IMR-90 (cell line): ENCODE measurements around the gene CCDC97. TPM values are rescaled to one million over a fixed set of nuclear protein-coding genes. Genes with fewer than 3 reads are reported as not detected.
A peak's percentile ranks its signal among the peaks of the same experiment; 100 is the strongest.

ENCODE experiments used
- ATAC-seq: fragments of 200-7000 bp; cut with Tn5 transposase; 2 replicates; pipeline ENCODE4 v1.9.1; 2020; ENCODE audit warnings: low read depth, mild to moderate bottlenecking, moderate library complexity
- BruUV-seq: library from RNA; stranded (reverse); fragments of 400-500 nt; replicated peaks from 2 replicates; lab custom pipeline; 2021; lab: Mats Ljungman, UMichigan
- CTCF ChIA-PET: fragments of 300-600 bp; formaldehyde crosslinking; extraction: SDS; loops from one replicate; lab custom pipeline; 2021; ENCODE audit warnings: antibody characterized with exemption; lab: Yijun Ruan, JAX
- POLR2A ChIA-PET: fragments of 300-600 bp; sonication (Branson Sonifier 250); formaldehyde crosslinking; loops from one replicate; lab custom pipeline; 2022; ENCODE audit warnings: antibody characterized with exemption; ENCODE audit not compliant: unreplicated experiment; lab: Charles Lee
- DNase-seq: peaks from one replicate; pipeline ENCODE4 v3.0.0; 2013
- H2AFZ ChIP-seq: replicated peaks from 2 replicates; pipeline ENCODE3; 2013; ENCODE audit warnings: low read length, mild to moderate bottlenecking; ENCODE audit not compliant: poor library complexity
- H2AK5ac ChIP-seq: 2 replicates; pipeline ENCODE4 v1.6.1; 2013; ENCODE audit warnings: low read depth, low read length, inconsistent platforms
- H2AK9ac ChIP-seq: replicated peaks from 2 replicates; pipeline ENCODE3; 2013; ENCODE audit warnings: mild to moderate bottlenecking, low read depth, low read length, moderate library complexity; ENCODE audit not compliant: poor library complexity
- H2BK120ac ChIP-seq: 2 replicates; pipeline ENCODE4 v1.6.1; 2013; ENCODE audit warnings: low read depth, low read length, inconsistent platforms
- H2BK15ac ChIP-seq: 3 replicates; pipeline ENCODE4 v1.6.1; 2013; ENCODE audit warnings: low read depth, low read length, inconsistent platforms
- H2BK20ac ChIP-seq: 2 replicates; pipeline ENCODE4 v1.6.1; 2013; ENCODE audit warnings: low read depth, mild to moderate bottlenecking, inconsistent platforms, low read length, moderate library complexity
- H2BK5ac ChIP-seq: 2 replicates; pipeline ENCODE4 v1.6.1; 2013; ENCODE audit warnings: mild to moderate bottlenecking, low read depth, low read length, inconsistent platforms; ENCODE audit not compliant: poor library complexity, severe bottlenecking
- H3K14ac ChIP-seq: replicated peaks from 2 replicates; pipeline ENCODE4 v1.6.1; 2013; ENCODE audit warnings: low read depth, low read length, inconsistent platforms
- H3K18ac ChIP-seq: 2 replicates; pipeline ENCODE4 v1.6.1; 2013; ENCODE audit warnings: low read depth, low read length, control low read depth
- H3K23ac ChIP-seq: 2 replicates; pipeline ENCODE4 v1.6.1; 2013; ENCODE audit warnings: low read depth, low read length, inconsistent platforms
- H3K27ac ChIP-seq: 2 replicates; pipeline ENCODE4 v1.5.1; 2013; ENCODE audit warnings: mild to moderate bottlenecking, control low read depth, low read length; ENCODE audit not compliant: insufficient read depth
- H3K27me3 ChIP-seq: 2 replicates; pipeline ENCODE4 v1.6.1; 2013; ENCODE audit warnings: low read length; ENCODE audit not compliant: control insufficient read depth, insufficient read depth
- H3K36me3 ChIP-seq: 2 replicates; pipeline ENCODE4 v1.6.1; 2013; ENCODE audit warnings: low read length, mixed read lengths; ENCODE audit not compliant: control insufficient read depth, insufficient read depth
- H3K4ac ChIP-seq: 2 replicates; pipeline ENCODE4 v1.6.1; 2013; ENCODE audit warnings: low read depth, low read length, inconsistent platforms
- H3K4me1 ChIP-seq: 2 replicates; pipeline ENCODE4 v1.6.1; 2013; ENCODE audit warnings: low read length, mixed read lengths; ENCODE audit not compliant: control insufficient read depth, insufficient read depth
- H3K4me2 ChIP-seq: 2 replicates; pipeline ENCODE4 v1.6.1; 2013; ENCODE audit warnings: low read depth, mild to moderate bottlenecking, control low read depth, low read length, moderate library complexity
- H3K4me3 ChIP-seq: 2 replicates; pipeline ENCODE4 v1.5.1; 2013; ENCODE audit warnings: low read depth, mild to moderate bottlenecking, control low read depth, low read length, moderate library complexity; ENCODE audit not compliant: insufficient read depth
- H3K56ac ChIP-seq: 2 replicates; pipeline ENCODE4 v1.6.1; 2013; ENCODE audit warnings: low read length, inconsistent platforms; ENCODE audit not compliant: insufficient read depth; ENCODE audit errors: extremely low read depth
- H3K79me1 ChIP-seq, 2 experiments: 2 replicates each; pipeline ENCODE4 v1.6.1; 2013; ENCODE audit warnings: low read length in 2 of 2, inconsistent platforms in 1 of 2, low read depth in 1 of 2
- H3K9ac ChIP-seq: 2 replicates; pipeline ENCODE4 v1.6.1; 2013; ENCODE audit warnings: low read depth, low read length, control low read depth
- H3K9me1 ChIP-seq: 2 replicates; pipeline ENCODE4 v1.6.1; 2013; ENCODE audit warnings: low read length, inconsistent platforms; ENCODE audit not compliant: insufficient read depth
- H3K9me3 ChIP-seq: 2 replicates; pipeline ENCODE4 v1.6.1; 2013; ENCODE audit warnings: low read length; ENCODE audit not compliant: control insufficient read depth, insufficient read depth
- H4K20me1 ChIP-seq: 2 replicates; pipeline ENCODE4 v1.6.1; 2013; ENCODE audit warnings: low read length, inconsistent platforms; ENCODE audit not compliant: insufficient read depth
- H4K5ac ChIP-seq: 2 replicates; pipeline ENCODE4 v1.6.1; 2013; ENCODE audit warnings: mild to moderate bottlenecking, low read depth, low read length, control low read depth
- H4K8ac ChIP-seq, 2 experiments: 2 replicates each; pipeline ENCODE4 v1.6.1; 2013; ENCODE audit warnings: low read depth in 2 of 2, low read length in 2 of 2, control low read depth in 1 of 2, inconsistent platforms in 1 of 2
- H4K91ac ChIP-seq: 2 replicates; pipeline ENCODE4 v1.6.1; 2013; ENCODE audit warnings: low read depth, low read length, inconsistent platforms; ENCODE audit not compliant: insufficient read depth
- CHD1 ChIP-seq: IDR thresholded peaks from 2 replicates; pipeline ENCODE4 v1.6.1; 2012; ENCODE audit warnings: low read depth, low read length, improper control_type of control experiment
- FOS ChIP-seq: fragments of 150-350 bp; IDR thresholded peaks from 2 replicates; pipeline ENCODE4 v1.6.1; 2016; ENCODE audit warnings: low read depth, low read length
- MAFK ChIP-seq: IDR thresholded peaks from 2 replicates; pipeline ENCODE4 v1.6.1; 2012; ENCODE audit warnings: low read depth, low read length, improper control_type of control experiment
- MAZ ChIP-seq: IDR thresholded peaks from 2 replicates; pipeline ENCODE4 v1.6.1; 2012; ENCODE audit warnings: low read depth, mild to moderate bottlenecking, low read length, improper control_type of control experiment, moderate library complexity, borderline replicate concordance
- MXI1 ChIP-seq: IDR thresholded peaks from 2 replicates; pipeline ENCODE4 v1.6.1; 2012; ENCODE audit warnings: low read depth, mild to moderate bottlenecking, low read length, moderate library complexity, borderline replicate concordance
- NFE2L2 ChIP-seq: fragments of 150-350 bp; IDR thresholded peaks from 2 replicates; pipeline ENCODE4 v1.6.1; 2016; ENCODE audit warnings: low read depth, mild to moderate bottlenecking, low read length
- POLR2A ChIP-seq: IDR thresholded peaks from 2 replicates; pipeline ENCODE4 v1.6.1; 2012; ENCODE audit warnings: mild to moderate bottlenecking, low read depth, low read length
- RAD21 ChIP-seq: IDR thresholded peaks from 2 replicates; pipeline ENCODE4 v1.6.1; 2012; ENCODE audit warnings: low read length, improper control_type of control experiment
- RCOR1 ChIP-seq: IDR thresholded peaks from 2 replicates; pipeline ENCODE4 v1.6.1; 2012; ENCODE audit warnings: mild to moderate bottlenecking, low read length, improper control_type of control experiment; ENCODE audit not compliant: insufficient replicate concordance
- RFX5 ChIP-seq: IDR thresholded peaks from 2 replicates; pipeline ENCODE4 v1.8.0; 2012; ENCODE audit warnings: low read depth, mild to moderate bottlenecking, low read length, moderate library complexity
- WGBS, 2 experiments: methylation state at CpG; one replicate each; pipeline versions ENCODE4 v1.1.5 to v1.1.7; 2013; ENCODE audit warnings: missing lambda C conversion rate in 2 of 2; ENCODE audit not compliant: insufficient read length in 1 of 2; ENCODE audit errors: extremely low coverage in 2 of 2; 5-methylcytosine and 5-hydroxymethylcytosine counted together
- dilution Hi-C: fragments of 300-500 bp; cut with HindIII; formaldehyde crosslinking; loops from one replicate; pipeline ENCODE4 v1.14.3; 2018; ENCODE audit warnings: low sequenced_read_pairs; ENCODE audit not compliant: unreplicated experiment
- in situ Hi-C: fragments of 300-500 bp; cut with MboI; formaldehyde crosslinking; loops from 3 replicates; pipeline ENCODE4 v1.14.3; 2019; ENCODE audit warnings: low sequenced_read_pairs, inconsistent platforms, mixed read lengths
- intact Hi-C: fragments of 100-400 bp; cut with micrococcal nuclease; formaldehyde crosslinking; loops from 2 replicates; pipeline ENCODE4 v1.10.0; 2022
- polyA plus RNA-seq, 3 experiments: library from polyadenylated mRNA; depleted of rRNA; stranded (reverse); fragments of >200 nt; gene quantifications; 2 replicates each; pipeline ENCODE4 v1.2.3, GENCODE V29; 2012; ENCODE audit warnings: low replicate concordance in 1 of 3
- total RNA-seq: library from RNA; depleted of rRNA; stranded (reverse); fragments of >200 nt; gene quantifications from 2 replicates; pipeline ENCODE4 v1.2.3, GENCODE V29; 2012
- TF ChIP-seq, protein P1 (sequence below): fragments of 150-350 bp; IDR thresholded peaks from 2 replicates; pipeline ENCODE4 v1.6.1; 2016; ENCODE audit warnings: low read depth, mild to moderate bottlenecking, low read length, moderate library complexity, borderline replicate concordance
- TF ChIP-seq, protein P2 (sequence below): fragments of 150-350 bp; IDR thresholded peaks from 2 replicates; pipeline ENCODE4 v1.6.1; 2017; ENCODE audit warnings: mild to moderate bottlenecking, antibody characterized with exemption, low read length, low read depth
- TF ChIP-seq, protein P3 (sequence below): conservative IDR thresholded peaks from 2 replicates; pipeline ENCODE4 v1.5.1; 2012; ENCODE audit warnings: mild to moderate bottlenecking, low read depth, low read length, improper control_type of control experiment

Gene CCDC97
- total and polyA plus RNA-seq, 2 of the 4 experiments (the other 2 are of a cell fraction): 4.1 to 11.0 TPM

DNA sequence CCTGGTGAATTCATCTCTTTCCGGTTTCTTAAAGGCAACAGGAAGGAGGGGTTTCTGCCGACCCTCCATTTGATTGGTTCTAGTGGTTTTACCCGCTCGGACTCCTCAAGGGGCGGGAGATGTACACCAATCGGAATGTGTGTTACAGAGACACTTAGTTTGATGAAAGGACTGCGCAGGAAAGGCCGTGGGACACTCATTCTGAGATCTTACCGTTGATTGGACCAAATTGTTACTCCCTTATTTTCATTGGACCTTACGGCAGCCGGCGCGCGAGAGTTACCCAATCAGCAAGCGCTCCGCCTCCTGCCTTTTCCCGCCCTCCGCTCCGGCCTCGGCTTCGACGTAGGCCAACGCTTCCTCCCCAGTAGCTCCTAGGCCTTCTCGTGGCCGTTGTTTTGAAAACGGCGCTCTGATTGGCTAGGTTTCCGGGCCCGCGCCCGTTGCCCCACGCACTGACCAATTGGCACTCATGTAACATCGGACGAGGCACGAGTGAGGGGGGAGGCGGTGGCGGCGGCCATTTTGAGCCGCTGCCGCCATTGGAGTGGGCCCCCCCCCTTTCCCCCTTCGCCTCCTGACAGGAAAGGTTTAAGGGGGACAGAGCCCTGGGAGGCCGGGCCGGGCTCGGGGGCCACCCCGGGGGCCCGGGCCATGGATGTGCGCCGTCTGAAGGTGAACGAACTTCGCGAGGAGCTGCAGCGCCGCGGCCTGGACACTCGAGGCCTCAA, 46.0 kb upstream of the CCDC97 start, which contains the start of gene HNRNPUL1:
Gene HNRNPUL1 (plus strand): TSS at position 523 of the 731 bp plus-strand sequence. CDS start 132 bp downstream, at position 655.
- H2AFZ ChIP-seq: peak within 1 kb of the TSS; percentile 91
- peak within 1 kb of the TSS; percentile 82 for H3K4me3 ChIP-seq
- no TSS peak for BruUV-seq
- peak within 1 kb of the TSS; percentile 90 for H2AK5ac ChIP-seq
- H3K27me3 ChIP-seq: no peaks in the 10 kb centered on the region
- H2BK15ac ChIP-seq: peak within 1 kb of the TSS; percentile 16; the same call in 2 of the 3 replicates
- H3K18ac ChIP-seq: peak within 1 kb of the TSS; percentile 58
- DNase-seq (peak; percentile 100), ATAC-seq (peak; percentile 77)
- dilution Hi-C loops (no loop called here), in situ Hi-C loops (loop anchor here (5.0 to 25.0 kb wide), 2 partner anchors 62 to 602 kb away; no protein-coding TSS in a partner anchor), intact Hi-C loops (loop anchor here (2.0 to 5.0 kb wide), 4 partner anchors 39 to 137 kb away; partner anchors contain the start of gene TGFB1)
- H2AK9ac ChIP-seq: peak within 1 kb of the TSS; percentile 100
- H4K5ac ChIP-seq: peak within 1 kb of the TSS; percentile 88
- H4K8ac ChIP-seq: peak within 1 kb of the TSS; percentile 46 to 95
- 1% methylated on average over 21 of the region's 55 CpGs; no CpG with 5 or more reads in 1 of the 2 experiments for WGBS, 2 experiments
- H2BK120ac ChIP-seq: peak within 1 kb of the TSS; percentile 39
- peak within 1 kb of the TSS; percentile 95 for H4K91ac ChIP-seq
- peak within 1 kb of the TSS; percentile 95 for H3K4me2 ChIP-seq
- peak within 1 kb of the TSS; percentile 92 for H3K4ac ChIP-seq
- H3K56ac ChIP-seq: peak within 1 kb of the TSS; percentile 78
- H3K4me1 ChIP-seq: peaks cover 9% of the 10 kb centered on the region
- peak within 1 kb of the TSS; percentile 89 for H2BK5ac ChIP-seq
- ChIA-PET CTCF (interaction anchor here (1.0 to 2.3 kb wide), 4 partner anchors 11 to 485 kb away, joined by 3 to 16 read pairs (median 7); no protein-coding TSS in a partner anchor), POLR2A (interaction anchor here (1.9 kb wide), 1 partner anchor 59 kb away, joined by 6 read pairs; no protein-coding TSS in a partner anchor)
- peaks cover 10 to 34% of the 10 kb centered on the region in 2 experiments; a peak in 3 of 4 replicates for H3K79me1 ChIP-seq
- peak within 1 kb of the TSS; percentile 93 for H3K9ac ChIP-seq
- H3K36me3 ChIP-seq: peaks cover 20% of the 10 kb centered on the region
- peaks cover 8% of the 10 kb centered on the region; the same call in 1 of the 2 replicates for H3K9me1 ChIP-seq
- peaks cover 36% of the 10 kb centered on the region for H4K20me1 ChIP-seq
- H2BK20ac ChIP-seq: no peak within 1 kb of the TSS
- H3K14ac ChIP-seq: peak within 1 kb of the TSS; percentile 68
- peak within 1 kb of the TSS; percentile 76 for H3K23ac ChIP-seq
- H3K27ac ChIP-seq: peak within 1 kb of the TSS; percentile 93
- H3K9me3 ChIP-seq: no peaks in the 10 kb centered on the region
- TF ChIP-seq RCOR1: no peak
- TF ChIP-seq NFE2L2: no peak
- no peak; the same call in 1 of the 2 replicates for TF ChIP-seq RFX5
- TF ChIP-seq, protein P1, sequence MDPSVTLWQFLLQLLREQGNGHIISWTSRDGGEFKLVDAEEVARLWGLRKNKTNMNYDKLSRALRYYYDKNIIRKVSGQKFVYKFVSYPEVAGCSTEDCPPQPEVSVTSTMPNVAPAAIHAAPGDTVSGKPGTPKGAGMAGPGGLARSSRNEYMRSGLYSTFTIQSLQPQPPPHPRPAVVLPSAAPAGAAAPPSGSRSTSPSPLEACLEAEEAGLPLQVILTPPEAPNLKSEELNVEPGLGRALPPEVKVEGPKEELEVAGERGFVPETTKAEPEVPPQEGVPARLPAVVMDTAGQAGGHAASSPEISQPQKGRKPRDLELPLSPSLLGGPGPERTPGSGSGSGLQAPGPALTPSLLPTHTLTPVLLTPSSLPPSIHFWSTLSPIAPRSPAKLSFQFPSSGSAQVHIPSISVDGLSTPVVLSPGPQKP: no peak
- peak; percentile 65; the same call in 1 of the 2 replicates for TF ChIP-seq FOS
- TF ChIP-seq POLR2A: no peak
- TF ChIP-seq MXI1: no peak; the same call in 1 of the 2 replicates
- TF ChIP-seq, protein P2, sequence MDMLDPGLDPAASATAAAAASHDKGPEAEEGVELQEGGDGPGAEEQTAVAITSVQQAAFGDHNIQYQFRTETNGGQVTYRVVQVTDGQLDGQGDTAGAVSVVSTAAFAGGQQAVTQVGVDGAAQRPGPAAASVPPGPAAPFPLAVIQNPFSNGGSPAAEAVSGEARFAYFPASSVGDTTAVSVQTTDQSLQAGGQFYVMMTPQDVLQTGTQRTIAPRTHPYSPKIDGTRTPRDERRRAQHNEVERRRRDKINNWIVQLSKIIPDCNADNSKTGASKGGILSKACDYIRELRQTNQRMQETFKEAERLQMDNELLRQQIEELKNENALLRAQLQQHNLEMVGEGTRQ: peak; percentile 16; the same call in 1 of the 2 replicates
- TF ChIP-seq MAZ: peak; percentile 97
- TF ChIP-seq MAFK: no peak
- TF ChIP-seq RAD21: no peak
- TF ChIP-seq CHD1: no peak; the same call in 1 of the 2 replicates
- TF ChIP-seq, protein P3, sequence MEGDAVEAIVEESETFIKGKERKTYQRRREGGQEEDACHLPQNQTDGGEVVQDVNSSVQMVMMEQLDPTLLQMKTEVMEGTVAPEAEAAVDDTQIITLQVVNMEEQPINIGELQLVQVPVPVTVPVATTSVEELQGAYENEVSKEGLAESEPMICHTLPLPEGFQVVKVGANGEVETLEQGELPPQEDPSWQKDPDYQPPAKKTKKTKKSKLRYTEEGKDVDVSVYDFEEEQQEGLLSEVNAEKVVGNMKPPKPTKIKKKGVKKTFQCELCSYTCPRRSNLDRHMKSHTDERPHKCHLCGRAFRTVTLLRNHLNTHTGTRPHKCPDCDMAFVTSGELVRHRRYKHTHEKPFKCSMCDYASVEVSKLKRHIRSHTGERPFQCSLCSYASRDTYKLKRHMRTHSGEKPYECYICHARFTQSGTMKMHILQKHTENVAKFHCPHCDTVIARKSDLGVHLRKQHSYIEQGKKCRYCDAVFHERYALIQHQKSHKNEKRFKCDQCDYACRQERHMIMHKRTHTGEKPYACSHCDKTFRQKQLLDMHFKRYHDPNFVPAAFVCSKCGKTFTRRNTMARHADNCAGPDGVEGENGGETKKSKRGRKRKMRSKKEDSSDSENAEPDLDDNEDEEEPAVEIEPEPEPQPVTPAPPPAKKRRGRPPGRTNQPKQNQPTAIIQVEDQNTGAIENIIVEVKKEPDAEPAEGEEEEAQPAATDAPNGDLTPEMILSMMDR: 0 out of 2 replicates have a peak, but pooled peaks have one; percentile 22
